Glomerular visceral epithelial cell (primary cell): ENCODE measurements around the gene ORC3.
"Not testable (repeated sequence)": the region's sequence is repeated elsewhere in the genome, so short reads cannot be mapped to it uniquely, and the experiment has no call there.

Experiments used
- DNase-seq: peaks from one replicate; pipeline ENCODE4 v3.0.0-alpha.2; 2016; ENCODE audit errors: extremely low spot score

Gene ORC3

DNA sequence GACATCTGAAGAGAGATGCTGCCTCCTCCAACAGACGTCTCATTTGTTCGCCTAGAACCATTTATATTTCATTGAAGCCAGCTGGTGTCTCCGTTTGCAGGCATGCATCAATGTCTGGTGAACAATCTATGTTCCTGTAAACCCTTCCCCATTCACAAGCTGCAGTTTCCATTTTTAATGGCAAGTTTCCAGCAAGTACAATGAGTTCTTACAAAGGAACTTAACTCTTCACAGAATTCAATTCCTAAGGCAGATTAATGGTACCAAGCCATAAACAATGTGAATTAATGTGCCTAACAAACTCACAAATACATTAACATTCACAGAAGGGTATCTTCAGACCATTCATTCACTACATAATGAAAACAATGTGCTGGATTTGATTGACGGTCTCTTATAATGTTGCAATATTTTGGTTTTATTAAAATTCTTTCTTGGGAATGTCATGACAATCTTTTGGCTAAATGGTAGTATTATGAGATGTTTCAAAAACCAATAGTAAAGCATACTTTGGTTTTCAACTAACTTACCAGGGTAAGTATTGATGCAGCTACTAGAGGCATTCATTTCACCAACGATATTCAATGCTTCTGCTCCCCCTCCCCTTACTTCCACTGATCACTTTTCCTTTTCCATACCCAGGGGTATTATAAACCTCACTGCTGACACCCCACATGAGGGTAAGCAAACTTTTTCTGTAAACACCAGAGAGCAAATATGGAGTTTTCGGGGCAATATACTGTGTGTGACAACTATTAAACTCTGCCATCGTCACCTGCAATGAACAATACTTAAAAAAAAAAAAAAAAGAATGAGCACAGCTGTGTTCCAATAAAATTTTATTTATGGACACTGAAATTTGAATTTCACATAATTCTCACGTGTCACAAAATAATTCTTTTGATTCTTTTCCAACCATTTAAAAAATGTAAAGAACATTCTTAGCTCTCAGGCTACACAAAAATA lies 107.9 kb downstream of the ORC3 start:
- no peak for DNase-seq

DNA sequence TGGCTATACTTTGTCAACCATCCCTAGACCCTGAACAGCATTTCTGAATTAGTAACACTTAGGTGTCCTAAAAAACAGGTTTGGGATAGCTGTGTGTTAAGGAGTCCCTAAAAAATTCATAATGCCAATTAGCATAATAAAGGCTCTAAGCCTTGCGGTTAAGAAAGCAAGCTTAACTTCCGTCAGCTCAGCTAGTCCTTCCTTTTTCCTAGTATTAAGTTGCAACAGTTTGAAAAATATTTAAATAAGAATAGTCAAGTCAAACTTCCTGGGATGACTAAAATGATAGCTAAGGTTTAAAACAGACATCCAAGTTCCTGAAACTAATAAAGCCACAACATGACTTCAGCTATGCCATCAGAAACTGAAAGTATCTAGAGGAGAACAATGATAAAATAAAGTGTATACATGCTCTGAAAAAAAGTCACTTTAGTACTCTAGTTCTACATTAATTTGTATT lies 108.6 kb downstream of the ORC3 start:
- DNase-seq = no peak

DNA sequence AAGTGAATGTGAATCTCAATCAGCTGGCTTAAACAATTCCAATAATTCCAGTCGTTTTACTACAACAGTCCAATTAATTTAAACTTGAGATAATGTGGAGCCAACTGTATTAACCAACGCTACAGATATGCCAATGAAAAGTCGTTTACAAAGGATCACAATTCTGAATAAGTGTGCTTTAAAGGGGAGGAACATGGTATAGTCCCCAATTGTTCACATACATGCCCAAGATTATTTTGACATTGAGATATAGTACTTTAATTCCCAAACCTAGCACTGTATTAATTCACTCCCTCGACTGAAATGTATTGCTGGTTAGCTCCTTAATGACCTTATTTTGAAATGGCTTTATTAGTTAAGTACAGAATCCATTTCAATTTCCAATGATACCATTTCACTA lies 109.6 kb downstream of the ORC3 start:
- no peak for DNase-seq

DNA sequence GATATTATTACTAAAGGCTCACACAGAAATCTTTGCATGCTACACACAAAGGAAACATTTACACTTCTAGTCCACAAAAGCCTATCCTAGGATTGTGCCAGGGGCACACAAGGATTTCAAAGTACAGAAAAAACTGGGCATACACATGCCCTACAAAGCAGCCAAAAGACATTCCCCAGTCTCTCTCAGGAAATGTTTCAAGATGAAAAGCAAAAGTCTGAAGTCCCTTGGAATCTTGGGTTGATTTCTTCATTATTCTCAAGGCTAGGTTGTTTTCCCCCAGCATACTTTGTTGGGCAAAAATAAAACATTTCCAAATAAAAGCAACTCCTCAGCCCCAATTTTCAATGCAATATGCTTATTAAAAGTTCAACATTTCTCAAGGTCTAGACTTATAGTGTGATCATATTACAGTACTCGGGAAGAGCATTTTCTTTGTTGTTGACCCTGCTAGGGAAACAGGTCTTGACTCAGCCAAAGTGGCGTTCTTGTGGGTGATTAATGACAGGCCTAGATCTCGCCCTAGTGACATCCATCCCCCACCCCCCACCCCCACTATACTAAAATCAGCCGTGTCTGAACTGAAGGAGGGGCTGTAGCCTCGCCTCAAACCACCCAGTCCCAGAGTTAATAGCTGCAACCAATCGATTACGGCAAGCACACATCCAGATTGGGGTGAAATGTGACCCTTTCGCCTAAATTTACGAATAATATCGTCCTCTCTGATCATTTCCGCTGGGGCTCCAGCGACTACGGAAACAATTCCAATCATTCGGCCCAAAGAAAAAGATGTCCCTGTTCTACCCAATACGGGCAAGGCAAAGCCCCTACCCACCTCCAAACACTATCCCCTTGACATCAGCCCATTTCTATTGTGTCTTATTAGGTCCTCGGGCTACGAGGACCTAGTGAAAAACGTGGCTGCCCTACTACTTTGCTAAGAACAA lies 110.7 kb downstream of the ORC3 start:
- peak; percentile 71 for DNase-seq

DNA sequence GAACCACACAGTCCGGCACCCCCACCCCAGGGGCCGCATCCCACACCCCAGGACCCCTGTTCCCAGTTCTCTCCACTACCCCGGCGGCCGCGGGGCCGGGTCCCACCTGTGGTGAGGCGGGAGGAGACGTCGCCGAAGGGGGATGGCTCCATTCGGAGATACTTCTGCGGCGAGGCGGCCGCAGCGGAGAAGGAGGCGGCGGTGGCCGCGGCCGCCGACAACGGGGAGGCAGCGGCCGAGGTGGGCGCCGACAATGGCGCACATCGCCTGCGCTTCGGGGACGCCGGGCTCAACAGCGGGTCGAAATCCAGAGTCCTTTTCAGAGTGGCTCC lies 111.4 kb downstream of the ORC3 start:
- DNase-seq = no peak

DNA sequence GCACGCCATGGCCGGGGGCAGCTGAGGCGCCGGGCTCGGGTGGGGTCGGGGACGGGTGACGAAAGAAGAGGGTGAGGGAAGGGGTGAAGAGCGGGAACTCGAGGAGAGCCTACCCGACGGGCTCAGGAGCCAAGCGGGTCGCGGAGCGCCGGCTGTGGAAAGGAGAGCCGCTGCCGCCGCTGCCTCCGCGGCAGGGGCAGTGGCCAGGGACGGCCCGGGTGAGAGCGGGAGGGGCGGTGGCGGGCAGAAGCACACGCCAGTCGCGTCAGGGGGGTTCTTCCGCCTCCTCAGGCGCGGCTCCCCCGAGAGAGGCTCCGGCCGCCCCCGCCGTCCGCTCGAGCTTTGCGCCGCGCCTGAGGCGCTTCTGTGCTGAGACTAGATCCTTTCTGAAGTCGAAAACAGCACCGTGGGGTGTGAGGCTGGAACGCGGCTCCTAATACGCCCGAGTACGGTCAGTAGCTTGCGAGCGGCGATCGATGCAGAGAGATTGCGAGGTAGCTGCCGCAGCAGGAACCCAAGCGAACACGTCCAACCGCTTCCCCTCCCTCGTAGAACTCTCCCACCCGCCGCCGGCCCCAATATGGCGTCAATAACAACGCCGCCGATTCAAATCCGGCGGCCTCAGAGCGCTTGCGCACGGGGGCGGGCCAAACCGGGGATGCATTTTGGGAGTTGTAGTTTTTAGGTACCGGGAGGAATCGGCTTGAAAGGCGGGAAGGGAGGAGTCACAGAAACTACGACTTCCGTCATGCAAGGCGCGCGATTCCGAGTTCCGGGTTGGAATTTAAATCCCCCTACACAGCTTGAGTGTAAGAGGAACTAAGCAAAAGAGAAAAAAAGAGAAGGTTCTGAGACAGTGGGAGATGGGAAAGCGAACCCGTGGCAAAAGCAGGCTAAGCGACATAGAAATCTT lies 112.0 kb downstream of the ORC3 start, which contains the start of gene AKIRIN2:
Gene AKIRIN2 (minus strand): TSS at position 558 of the 913 bp plus-strand sequence. CDS start 549 bp downstream, at position 9.
- peak; percentile 99 for DNase-seq

DNA sequence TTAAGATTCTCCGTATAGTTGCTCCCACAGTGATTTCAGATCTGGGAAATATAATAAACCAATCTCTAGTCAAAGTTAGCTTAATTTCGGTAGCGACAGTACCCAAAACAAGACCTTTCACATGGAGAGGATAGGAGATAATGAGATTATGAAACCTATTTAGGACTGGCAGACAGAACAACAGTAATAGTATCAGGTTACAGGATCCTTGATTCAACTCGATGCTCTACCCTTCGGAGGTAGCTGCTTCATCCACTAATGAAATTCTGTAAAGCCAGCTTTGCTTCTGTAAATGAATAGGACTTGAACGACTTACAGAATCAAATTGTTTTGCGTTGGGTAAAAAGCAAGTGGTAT lies 112.6 kb downstream of the ORC3 start:
- no peak for DNase-seq

DNA sequence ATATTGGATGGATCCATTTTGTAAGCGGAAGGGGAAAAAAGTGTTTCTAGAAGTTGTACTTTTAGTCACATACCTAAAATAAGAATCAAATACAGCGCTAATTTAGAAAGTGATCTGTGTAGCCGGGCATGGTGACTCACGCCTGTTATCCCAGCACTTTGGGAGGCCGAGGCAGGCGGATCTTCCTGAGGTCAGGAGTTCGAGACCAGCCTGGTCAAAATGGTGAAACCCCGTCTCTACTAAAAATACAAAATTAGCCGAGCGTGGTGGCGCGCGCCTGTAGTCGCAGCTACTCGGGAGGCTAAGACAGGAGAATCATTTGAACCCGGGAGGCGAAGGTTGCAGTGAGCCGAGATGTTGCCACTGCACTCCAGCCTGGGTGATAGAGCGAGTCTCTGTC lies 113.1 kb downstream of the ORC3 start:
- DNase-seq = not testable (repeated sequence)

DNA sequence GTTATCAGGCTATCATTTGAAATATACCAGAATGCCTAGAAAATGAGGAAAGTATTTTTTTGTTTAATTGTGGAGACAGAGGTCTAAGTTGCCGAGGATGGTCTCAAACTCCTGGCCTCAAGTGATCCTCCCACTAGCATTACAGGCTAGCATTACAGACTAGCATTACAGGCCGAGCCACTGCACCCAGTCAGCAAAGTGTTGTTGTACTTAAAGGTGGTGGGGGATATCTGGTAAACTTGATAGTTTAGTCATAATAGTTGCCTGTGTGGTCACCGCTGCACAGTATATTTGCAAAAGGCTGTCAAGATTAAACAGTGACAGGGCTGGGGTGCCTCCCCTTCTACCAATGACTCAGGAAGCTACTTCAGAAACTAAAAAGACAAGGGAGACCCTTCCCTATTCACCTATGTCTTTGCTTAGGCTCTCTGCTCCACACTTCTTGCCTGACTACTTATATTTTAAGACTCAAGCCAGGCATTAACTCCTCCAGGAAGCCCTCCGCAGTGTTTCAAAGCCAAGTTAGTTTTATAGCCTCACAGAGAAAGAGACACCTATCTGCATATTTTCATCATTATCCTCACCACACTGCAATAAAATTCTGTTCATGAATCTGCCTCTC lies 115.2 kb downstream of the ORC3 start:
- DNase-seq = peak; percentile 67

DNA sequence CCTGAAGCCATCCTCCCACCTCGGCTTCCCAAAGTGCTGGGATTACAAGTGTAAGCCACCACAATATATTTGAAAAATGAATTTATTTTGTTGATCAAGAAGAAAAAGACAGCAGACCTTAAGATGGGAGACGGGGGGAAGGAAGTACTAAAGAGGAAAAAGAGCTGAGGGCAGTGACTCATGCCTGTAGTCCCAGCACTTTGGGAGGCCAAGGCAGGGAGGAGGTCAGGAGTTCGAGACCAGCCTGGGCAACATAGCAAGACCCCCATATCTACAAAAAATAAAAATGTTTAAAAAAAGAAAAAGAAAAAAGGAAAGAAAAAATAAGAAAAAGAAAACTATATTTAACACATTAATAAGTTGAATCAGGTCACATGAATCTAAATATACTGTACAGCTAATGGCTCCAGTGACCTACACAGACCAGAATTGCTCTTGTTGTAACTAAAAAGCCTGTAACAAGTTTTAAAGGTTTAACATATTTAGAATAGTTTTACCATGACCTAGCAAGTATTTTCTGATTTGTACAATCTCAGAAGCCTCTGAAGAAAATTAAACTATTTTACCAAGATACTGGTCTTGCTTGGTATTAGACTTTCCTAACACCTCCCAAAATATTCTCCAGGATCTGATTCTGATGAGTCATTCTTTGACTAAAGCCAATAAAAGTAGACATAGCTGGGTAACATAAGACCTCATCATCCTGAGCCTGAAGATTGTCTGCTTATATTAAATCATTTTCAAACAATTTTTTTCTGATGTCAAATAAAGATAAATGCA lies 116.4 kb downstream of the ORC3 start:
- DNase-seq = no peak

DNA sequence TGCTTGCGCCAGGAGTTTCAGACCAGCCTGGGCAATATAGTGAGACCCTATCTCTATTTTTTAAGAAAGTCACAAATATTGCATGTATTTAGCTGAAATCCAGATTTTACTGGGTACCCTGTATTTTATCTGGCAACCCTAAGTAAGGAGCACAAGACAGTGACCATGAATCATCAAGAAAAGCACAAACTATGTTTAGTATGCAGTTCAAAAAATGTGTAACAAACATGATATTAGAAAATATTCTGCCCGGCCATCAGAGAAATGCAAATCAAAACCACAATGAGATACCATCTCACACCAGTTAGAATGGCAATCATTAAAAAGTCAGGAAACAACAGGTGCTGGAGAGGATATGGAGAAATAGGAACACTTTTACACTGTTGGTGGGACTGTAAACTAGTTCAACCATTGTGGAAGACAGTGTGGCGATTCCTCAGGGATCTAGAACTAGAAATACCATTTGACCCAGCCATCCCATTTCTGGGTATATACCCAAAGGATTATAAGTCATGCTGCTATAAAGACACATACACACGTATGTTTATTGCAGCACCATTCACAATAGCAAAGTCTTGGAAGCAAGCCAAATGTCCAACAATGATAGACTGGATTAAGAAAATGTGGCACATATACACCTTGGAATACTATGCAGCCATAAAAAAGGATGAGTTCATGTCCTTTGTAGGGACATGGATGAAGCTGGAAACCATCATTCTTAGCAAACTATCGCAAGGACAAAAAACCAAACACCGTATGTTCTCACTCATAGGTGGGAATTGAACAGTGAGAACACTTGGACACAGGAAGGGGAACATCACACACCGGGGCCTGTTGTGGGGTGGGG lies 118.9 kb downstream of the ORC3 start:
- not testable (repeated sequence) for DNase-seq

DNA sequence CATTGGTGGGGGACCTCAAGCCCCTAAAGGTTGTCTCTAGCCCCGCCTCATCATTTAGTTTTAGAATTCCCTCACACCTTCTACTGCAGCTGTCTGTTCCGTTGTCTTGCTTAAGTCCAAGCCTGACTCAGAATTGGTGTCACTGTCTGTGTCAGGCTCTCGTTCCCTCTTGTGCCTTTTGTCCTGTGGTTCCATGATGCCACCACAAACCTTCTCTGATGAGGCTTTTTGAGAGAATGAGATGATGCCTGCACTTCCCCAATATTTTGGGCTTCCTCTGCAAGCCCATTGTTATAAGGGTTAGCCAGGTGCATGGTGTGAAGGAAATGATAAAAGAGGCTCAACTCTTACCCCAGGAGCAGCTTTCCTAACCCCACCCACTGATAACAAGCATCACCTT lies 120.2 kb downstream of the ORC3 start:
- DNase-seq = no peak

DNA sequence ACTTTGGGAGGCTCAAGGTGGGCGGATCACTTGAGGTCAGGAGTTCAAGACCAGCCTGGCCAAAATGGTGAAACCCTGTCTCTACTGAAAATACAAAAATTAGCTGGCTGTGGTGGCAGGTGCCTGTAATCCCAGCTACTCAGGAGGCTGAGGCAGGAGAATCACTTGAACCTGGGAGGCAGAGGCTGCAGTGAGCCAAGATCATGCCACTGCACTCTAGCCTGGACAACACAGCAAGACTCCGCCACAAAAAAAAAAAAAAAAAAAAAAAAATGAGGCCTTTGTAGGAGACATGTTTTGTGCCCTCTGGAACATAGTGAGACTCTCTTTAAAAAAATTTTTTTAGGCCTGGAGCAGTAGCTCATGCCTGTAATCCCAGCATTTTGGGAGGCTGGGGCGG lies 122.8 kb downstream of the ORC3 start:
- DNase-seq = not testable (repeated sequence)

DNA sequence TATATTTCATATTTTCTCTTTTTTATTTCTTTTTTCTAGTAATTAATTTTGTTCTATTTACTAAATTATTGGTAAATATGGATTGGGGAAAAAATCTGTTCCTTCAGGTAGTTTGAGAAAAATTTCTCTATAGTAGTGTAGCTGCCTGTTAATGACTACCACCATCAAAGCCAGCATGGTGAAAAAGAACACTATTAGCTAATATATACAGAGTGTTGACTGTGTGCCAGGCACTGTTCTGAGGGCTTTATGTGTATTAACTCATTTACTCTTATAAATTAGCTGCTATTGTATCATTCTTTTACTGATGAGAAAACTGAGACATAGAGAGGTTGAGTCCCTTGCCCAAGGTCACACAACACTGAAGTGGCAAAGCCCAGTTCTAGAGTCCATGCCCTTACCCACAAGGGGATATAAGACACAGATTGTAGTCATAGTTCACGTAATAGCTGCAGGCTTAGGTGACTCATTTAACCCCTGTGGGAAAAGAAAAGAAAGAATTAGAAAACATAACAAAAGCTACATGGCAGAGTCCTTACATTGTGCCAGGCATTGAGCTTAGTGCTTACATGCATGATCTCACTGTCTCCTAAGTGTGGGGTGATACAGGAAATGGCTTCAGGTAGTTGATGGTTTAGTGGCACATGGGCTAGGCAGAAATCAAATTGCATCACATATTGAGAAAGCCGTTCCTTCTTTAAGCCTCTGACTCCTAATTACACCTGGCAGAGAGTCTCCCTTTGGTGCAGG lies 124.3 kb downstream of the ORC3 start:
- peak; percentile 59 for DNase-seq
